Activated CD4-positive, alpha-beta T cell treated with anti-CD3 and anti-CD28 coated beads, Interleukin-2, amount 50 U/mL, for 16 hours (primary cell): ENCODE measurements around the gene PAWR.
A peak's percentile ranks its signal among the peaks of the same experiment; 100 is the strongest.
"Not testable (repeated sequence)": the region's sequence is repeated elsewhere in the genome, so short reads cannot be mapped to it uniquely, and the experiment has no call there.

Source experiments
- DNase-seq: peaks from one replicate; pipeline ENCODE4 v3.0.0-alpha.2; 2020

PAWR gene

GRCh38 chr12:79645235-79645630 is 45.5 kb downstream of the PAWR start:
- DNase-seq: no peak

- DNase-seq: no peak
Measured at GRCh38 chr12:79644274-79645234, 46.2 kb downstream of the PAWR start.

GRCh38 chr12:79643821-79644220 is 46.9 kb downstream of the PAWR start:
- DNase-seq: no peak

- no peak for DNase-seq
Measured at GRCh38 chr12:79638490-79638889, 52.3 kb downstream of the PAWR start.

- no peak for DNase-seq
Measured at GRCh38 chr12:79637093-79637492, 53.7 kb downstream of the PAWR start.

GRCh38 chr12:79635676-79636075 is 55.1 kb downstream of the PAWR start:
- no peak for DNase-seq

- DNase-seq: no peak
Measured at GRCh38 chr12:79634957-79635471, 55.8 kb downstream of the PAWR start.

GRCh38 chr12:79629561-79629960 is 61.2 kb downstream of the PAWR start:
- DNase-seq: no peak

GRCh38 chr12:79626735-79627134 is 64.0 kb downstream of the PAWR start:
- not testable (repeated sequence) for DNase-seq

- DNase-seq: no peak
Measured at GRCh38 chr12:79624378-79624777, 66.4 kb downstream of the PAWR start.

GRCh38 chr12:79619872-79620562 is 70.7 kb downstream of the PAWR start:
- DNase-seq: no peak

- no peak for DNase-seq
Measured at GRCh38 chr12:79618848-79619404, 71.8 kb downstream of the PAWR start.

- no peak for DNase-seq
Measured at GRCh38 chr12:79617696-79618095, 73.1 kb downstream of the PAWR start.

GRCh38 chr12:79615596-79616560 is 74.9 kb downstream of the PAWR start:
- peak; percentile 74 for DNase-seq

GRCh38 chr12:79614730-79615129 is 76.0 kb downstream of the PAWR start:
- DNase-seq: no peak

GRCh38 chr12:79601908-79602307 is 88.9 kb downstream of the PAWR start:
- DNase-seq: no peak

GRCh38 chr12:79597910-79598309 is 92.9 kb downstream of the PAWR start:
- no peak for DNase-seq

- DNase-seq: no peak
Measured at GRCh38 chr12:79596719-79597350, 93.9 kb downstream of the PAWR start.

GRCh38 chr12:79595273-79595672 is 95.5 kb downstream of the PAWR start:
- no peak for DNase-seq

GRCh38 chr12:79592865-79593264 is 97.9 kb downstream of the PAWR start:
- no peak for DNase-seq

GRCh38 chr12:79591988-79592387 is 98.8 kb downstream of the PAWR start:
- DNase-seq: no peak

- DNase-seq: no peak
Measured at GRCh38 chr12:79590751-79591150, 100.0 kb downstream of the PAWR start.
